Loucy (cell line): ENCODE data around the gene BCL2.
A peak's percentile ranks its signal among the peaks of the same experiment; 100 is the strongest.

ENCODE experiments used
- H2AFZ ChIP-seq: fragments of 200-600 bp; sonication (generic); 2 replicates; pipeline ENCODE4 v1.6.0; 2016; ENCODE audit warnings: antibody characterized with exemption, mild to moderate bottlenecking, low read length, moderate library complexity
- H3F3A ChIP-seq: fragments of 200-600 bp; 2 replicates; pipeline ENCODE4 v1.6.0; 2016; ENCODE audit warnings: antibody characterized with exemption, low read depth, mild to moderate bottlenecking
- H3K27me3 ChIP-seq: fragments of 200-600 bp; sonication (generic); 2 replicates; pipeline ENCODE4 v1.6.1; 2014; ENCODE audit warnings: low read length, mild to moderate bottlenecking; ENCODE audit not compliant: insufficient read depth, poor library complexity, severe bottlenecking
- H3K36me3 ChIP-seq: fragments of 200-600 bp; sonication (generic); 2 replicates; pipeline ENCODE4 v1.6.1; 2016; ENCODE audit warnings: low read length; ENCODE audit not compliant: insufficient read depth
- H3K4me1 ChIP-seq: fragments of 200-600 bp; sonication (generic); 2 replicates; pipeline ENCODE4 v1.5.1; 2014; ENCODE audit warnings: low read length, mild to moderate bottlenecking; ENCODE audit not compliant: insufficient read depth, poor library complexity, severe bottlenecking
- H3K4me2 ChIP-seq: fragments of 200-600 bp; sonication (generic); 2 replicates; pipeline ENCODE4 v1.6.0; 2014; ENCODE audit warnings: antibody characterized with exemption, low read length, low read depth, mild to moderate bottlenecking; ENCODE audit not compliant: poor library complexity, severe bottlenecking
- H3K4me3 ChIP-seq: fragments of 200-600 bp; sonication (generic); 2 replicates; pipeline ENCODE4 v1.5.1; 2014; ENCODE audit warnings: low read length, mild to moderate bottlenecking, mixed read lengths; ENCODE audit not compliant: poor library complexity, severe bottlenecking
- H3K79me2 ChIP-seq: fragments of 200-600 bp; sonication (generic); 2 replicates; pipeline ENCODE4 v1.6.1; 2014; ENCODE audit warnings: low read length; ENCODE audit not compliant: insufficient read depth
- H3K9ac ChIP-seq: fragments of 200-600 bp; sonication (generic); 2 replicates; pipeline ENCODE4 v1.6.0; 2014; ENCODE audit warnings: mild to moderate bottlenecking, low read depth, low read length, moderate library complexity; ENCODE audit not compliant: poor library complexity, severe bottlenecking
- H3K9me2 ChIP-seq: fragments of 200-600 bp; sonication (generic); replicated peaks from 2 replicates; pipeline ENCODE4 v1.6.1; 2016; ENCODE audit warnings: low read depth, low read length, mixed read lengths
- H3K9me3 ChIP-seq: fragments of 200-600 bp; sonication (generic); 2 replicates; pipeline ENCODE4 v1.6.1; 2014; ENCODE audit warnings: mild to moderate bottlenecking, antibody characterized with exemption, low read length, low read depth; ENCODE audit not compliant: insufficient read depth
- H4K20me1 ChIP-seq: fragments of 200-600 bp; sonication (generic); 2 replicates; pipeline ENCODE4 v1.6.0; 2014; ENCODE audit warnings: antibody characterized with exemption, low read length, mild to moderate bottlenecking; ENCODE audit not compliant: insufficient read depth, poor library complexity, severe bottlenecking
- EZH2phosphoT487 ChIP-seq: fragments of 200-600 bp; IDR thresholded peaks from 2 replicates; pipeline ENCODE4 v1.6.1; 2018; ENCODE audit warnings: antibody characterized with exemption, mild to moderate bottlenecking, moderate library complexity, borderline replicate concordance
- TF ChIP-seq, protein P1 (sequence below): fragments of 200-600 bp; sonication (generic); conservative IDR thresholded peaks from 2 replicates; pipeline ENCODE4 v1.5.1; 2014; ENCODE audit warnings: mild to moderate bottlenecking, antibody characterized with exemption, low read length

The BCL2 gene

DNA sequence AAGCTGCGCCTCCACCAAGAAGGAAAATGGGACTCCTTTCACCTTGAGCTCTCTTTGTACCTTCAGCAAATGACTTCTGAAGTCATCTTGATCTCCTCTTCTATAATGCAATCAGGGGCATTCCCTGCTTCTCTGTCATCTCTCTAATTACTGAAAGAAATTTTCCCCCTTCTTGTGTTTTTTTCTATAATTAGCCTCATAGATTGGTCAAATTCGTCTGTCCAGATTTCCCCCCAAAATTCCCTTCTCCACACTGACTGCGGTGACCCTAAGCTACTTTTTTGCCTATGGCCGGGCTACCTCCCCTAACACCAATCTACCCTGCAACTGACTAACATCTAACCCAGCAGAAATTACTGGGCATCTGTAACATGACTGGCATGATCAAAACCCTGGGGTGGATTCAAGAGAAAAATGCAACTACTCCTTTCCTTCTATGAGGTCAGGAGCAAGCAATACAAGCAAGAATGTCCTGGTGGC lies 168.6 kb downstream of the BCL2 start:
- H3K4me2 ChIP-seq = peak overlapping the region; percentile 3
- peak overlapping the region; percentile 17 for H3K9ac ChIP-seq
- no peaks in the 10 kb centered on the region; the same call in 1 of the 2 replicates for H3K36me3 ChIP-seq

GRCh38 chr18:63150326-63150725 lies 169.2 kb downstream of the BCL2 start:
- H4K20me1 ChIP-seq = no peaks in the 10 kb centered on the region
- peak overlapping the region; percentile 17 for H3K9ac ChIP-seq
- H3F3A ChIP-seq = no peaks in the 10 kb centered on the region
- no peak overlapping the region for H3K4me3 ChIP-seq
- no peak overlapping the region for H3K4me2 ChIP-seq
- TF ChIP-seq EZH2phosphoT487 = no peak
- TF ChIP-seq, protein P1, sequence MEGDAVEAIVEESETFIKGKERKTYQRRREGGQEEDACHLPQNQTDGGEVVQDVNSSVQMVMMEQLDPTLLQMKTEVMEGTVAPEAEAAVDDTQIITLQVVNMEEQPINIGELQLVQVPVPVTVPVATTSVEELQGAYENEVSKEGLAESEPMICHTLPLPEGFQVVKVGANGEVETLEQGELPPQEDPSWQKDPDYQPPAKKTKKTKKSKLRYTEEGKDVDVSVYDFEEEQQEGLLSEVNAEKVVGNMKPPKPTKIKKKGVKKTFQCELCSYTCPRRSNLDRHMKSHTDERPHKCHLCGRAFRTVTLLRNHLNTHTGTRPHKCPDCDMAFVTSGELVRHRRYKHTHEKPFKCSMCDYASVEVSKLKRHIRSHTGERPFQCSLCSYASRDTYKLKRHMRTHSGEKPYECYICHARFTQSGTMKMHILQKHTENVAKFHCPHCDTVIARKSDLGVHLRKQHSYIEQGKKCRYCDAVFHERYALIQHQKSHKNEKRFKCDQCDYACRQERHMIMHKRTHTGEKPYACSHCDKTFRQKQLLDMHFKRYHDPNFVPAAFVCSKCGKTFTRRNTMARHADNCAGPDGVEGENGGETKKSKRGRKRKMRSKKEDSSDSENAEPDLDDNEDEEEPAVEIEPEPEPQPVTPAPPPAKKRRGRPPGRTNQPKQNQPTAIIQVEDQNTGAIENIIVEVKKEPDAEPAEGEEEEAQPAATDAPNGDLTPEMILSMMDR = no peak
- no peaks in the 10 kb centered on the region for H3K9me3 ChIP-seq
- H3K9me2 ChIP-seq = no peaks in the 10 kb centered on the region
- H3K79me2 ChIP-seq = peaks cover 66% of the 10 kb centered on the region
- H2AFZ ChIP-seq = no peak overlapping the region
- H3K4me1 ChIP-seq = peaks cover 41% of the 10 kb centered on the region
- no peaks in the 10 kb centered on the region; the same call in 1 of the 2 replicates for H3K36me3 ChIP-seq
- no peaks in the 10 kb centered on the region for H3K27me3 ChIP-seq

More for the DNA sequence above, 168.6 kb downstream of the BCL2 start:
- no peak for TF ChIP-seq EZH2phosphoT487
- TF ChIP-seq, protein P1 = no peak
- Histone ChIP-seq H3K4me3 (no peak overlapping the region), H3K9me3 (no peaks in the 10 kb centered on the region), H2AFZ (no peak overlapping the region), H3F3A (no peaks in the 10 kb centered on the region), H3K4me1 (peaks cover 48% of the 10 kb centered on the region), H3K9me2 (no peaks in the 10 kb centered on the region), H3K79me2 (peaks cover 66% of the 10 kb centered on the region), H4K20me1 (no peaks in the 10 kb centered on the region), H3K27me3 (no peaks in the 10 kb centered on the region)

- no peaks in the 10 kb centered on the region for H4K20me1 ChIP-seq
- H3K9ac ChIP-seq = no peak overlapping the region
- H3K27me3 ChIP-seq = no peaks in the 10 kb centered on the region
- H3K9me3 ChIP-seq = no peaks in the 10 kb centered on the region
- H3F3A ChIP-seq = no peaks in the 10 kb centered on the region
- no peaks in the 10 kb centered on the region; the same call in 1 of the 2 replicates for H3K36me3 ChIP-seq
- H2AFZ ChIP-seq = no peak overlapping the region
- H3K79me2 ChIP-seq = peaks cover 55% of the 10 kb centered on the region
- H3K4me2 ChIP-seq = no peak overlapping the region
- no peaks in the 10 kb centered on the region for H3K9me2 ChIP-seq
- H3K4me1 ChIP-seq = peaks cover 30% of the 10 kb centered on the region
- TF ChIP-seq, protein P1 = no peak
- no peak for TF ChIP-seq EZH2phosphoT487
- H3K4me3 ChIP-seq = no peak overlapping the region
These were observed 170.3 kb downstream of the BCL2 start for GRCh38 chr18:63149302-63149587.
